ENCODE measurements around the gene ZFYVE9. TPM values are rescaled to one million over a fixed set of nuclear protein-coding genes. Genes with fewer than 3 reads are reported as not detected.

ZFYVE9 gene
- total and polyA plus RNA-seq, 10 of the 15 experiments (the other 5 are each of a cell fraction or from before 2014, with no cell fraction given), result 0.26 to 6.9 (median 2.3) TPM

GRCh38 chr1:52152572-52152971 lies 10.7 kb downstream of the ZFYVE9 start (continued):
- no peak for TF ChIP-seq RELB (IDR thresholded peaks at IDR 0.05; ENCODE audit: low read depth)
- no peak for TF ChIP-seq PKNOX1 (IDR thresholded peaks at IDR 0.05)
- TF ChIP-seq RELA (IDR thresholded peaks at IDR 0.05; ENCODE audit: borderline replicate concordance, partially characterized antibody), result no peak
- TF ChIP-seq REST (IDR thresholded peaks at IDR 0.05; ENCODE audit: low read depth, low read length), result no peak

- POLR2A ChIA-PET, result no interaction called here
- RAD21 ChIA-PET (ENCODE audit: unreplicated experiment), result no interaction called here
- no peak for FAIRE-seq
- Histone ChIP-seq H3K27ac (ENCODE audit: control insufficient read depth, insufficient read depth) (no peak overlapping the region), H3K4me2 (ENCODE audit: control insufficient read depth, insufficient read depth) (no peak overlapping the region), H3K9me3 (replicated peaks; ENCODE audit: control insufficient read depth, insufficient read depth, low read length) (no peaks in the 10 kb centered on the region), H3K36me3 (ENCODE audit: control insufficient read depth in 2 of 2, insufficient read depth in 2 of 2, low read length in 1 of 2) (no peaks in the 10 kb centered on the region), H4K20me1 (ENCODE audit: control insufficient read depth, insufficient read depth) (no peaks in the 10 kb centered on the region; the same call in 1 of the 2 replicates), H3K9ac (ENCODE audit: control insufficient read depth, insufficient read depth, low read length) (no peak overlapping the region), H3K79me2 (ENCODE audit: control insufficient read depth, insufficient read depth, low read length) (no peaks in the 10 kb centered on the region), H3K4me1 (ENCODE audit: control insufficient read depth, insufficient read depth, low read length) (peaks cover 3% of the 10 kb centered on the region; the same call in 1 of the 2 replicates), H3K27me3 (replicated peaks in 1 of 2; ENCODE audit: control insufficient read depth in 2 of 2, insufficient read depth in 2 of 2, low read length in 1 of 2) (no peaks in the 10 kb centered on the region), H2AFZ (ENCODE audit: control insufficient read depth, low read depth, low read length) (no peak overlapping the region), H3K4me3 (no peak overlapping the region)
- no peak for DNase-seq (ENCODE audit: low read depth, low spot score)
- intact Hi-C loops (cut with micrococcal nuclease; ENCODE audit: unreplicated experiment) (no loop called here), in situ Hi-C loops (cut with MboI) (no loop called here)
- no peak for ATAC-seq
- TF ChIP-seq ZNF217 (IDR thresholded peaks at IDR 0.05) (no peak), SMARCA5 (IDR thresholded peaks at IDR 0.05) (no peak), STAT1 (conservative IDR thresholded peaks at IDR 0.05) (no peak), RELA (IDR thresholded peaks at IDR 0.05; ENCODE audit: borderline replicate concordance, partially characterized antibody) (no peak), CREB1 (IDR thresholded peaks at IDR 0.05; ENCODE audit: low read depth) (no peak), ZBTB11 (CRISPR knock-in tag; IDR thresholded peaks at IDR 0.05) (no peak), CBFB (IDR thresholded peaks at IDR 0.05; ENCODE audit: low read depth) (no peak), RELB (IDR thresholded peaks at IDR 0.05; ENCODE audit: low read depth) (no peak)
- CTCF ChIA-PET, result interaction anchor here (1.2 kb wide), 1 partner anchor 36 kb away, joined by 3 read pairs; no protein-coding TSS in a partner anchor
- BruUV-seq (replicated peaks), result no TSS peak
- SMC1A ChIA-PET (ENCODE audit: uncharacterized antibody, unreplicated experiment), result interaction anchor here (0.7 to 0.9 kb wide), 2 partner anchors 9 to 12 kb away, joined by 3 read pairs; no protein-coding TSS in a partner anchor
Measured at GRCh38 chr1:52153010-52153409, 11.1 kb downstream of the ZFYVE9 start.

Data from GM12878 (cell line).